Body of pancreas (tissue), 4 donors: ENCODE results near the gene INA. TPM values are rescaled to one million over a fixed set of nuclear protein-coding genes. Genes with fewer than 3 reads are reported as not detected.
A peak's percentile ranks its signal among the peaks of the same experiment; 100 is the strongest.

Source experiments
- ATAC-seq: fragments of 150-250 bp; one replicate; pipeline ENCODE4 v1.9.1; 2016
- DNase-seq, 4 donors: peaks; one replicate each; pipeline ENCODE4 v3.0.0-alpha.2; 2019
- H3K27ac ChIP-seq, 4 donors: fragments of 200-600 bp; sonication (generic); 1 replicate in 3 of 4; 2 replicates in 1 of 4; pipeline versions ENCODE4 v1.5.1 to v1.6.1; 2016 to 2019; ENCODE audit warnings: mild to moderate bottlenecking in 1 of 4, mixed read lengths in 1 of 4, moderate library complexity in 1 of 4
- H3K27me3 ChIP-seq, 2 donors: fragments of 200-600 bp; sonication (generic); one replicate each; pipeline ENCODE4 v1.6.0; 2016; ENCODE audit warnings: mild to moderate bottlenecking in 1 of 2
- H3K36me3 ChIP-seq, 2 donors: fragments of 200-600 bp; sonication (generic); replicated peaks in 1 of 2; 2 replicates each; pipeline ENCODE4 v1.5.1; 2016; ENCODE audit warnings: low read depth in 2 of 2; ENCODE audit not compliant: insufficient read depth in 1 of 2
- H3K4me1 ChIP-seq: fragments of 200-600 bp; sonication (generic); one replicate; pipeline ENCODE4 v1.6.0; 2016
- H3K4me3 ChIP-seq, 2 donors: fragments of 200-600 bp; sonication (generic); 1 replicate in 1 of 2; 2 replicates in 1 of 2; pipeline ENCODE4 v1.5.1; 2016 to 2019
- H3K9me3 ChIP-seq, 3 donors: fragments of 200-600 bp; sonication (generic); 1 replicate in 2 of 3; 2 replicates in 1 of 3; pipeline ENCODE4 v1.5.1; 2016
- CTCF ChIP-seq, 7 experiments: fragments of 450-650 bp in 4 of 7; fragments of 200-600 bp in 3 of 7; sonication (generic) in 3 of 7; IDR thresholded peaks; one replicate each; pipeline ENCODE4 v1.5.1; 2016 to 2019; ENCODE audit warnings: antibody characterized with exemption in 7 of 7
- POLR2A ChIP-seq, 3 donors: fragments of 450-650 bp; IDR thresholded peaks; one replicate each; pipeline ENCODE4 v1.6.1; 2016; ENCODE audit warnings: antibody characterized with exemption in 3 of 3, mild to moderate bottlenecking in 2 of 3
- WGBS, 2 donors: methylation state at CpG; one replicate each; pipeline ENCODE4 v1.1.5; 2017; 5-methylcytosine and 5-hydroxymethylcytosine counted together
- intact Hi-C: fragments of 100-400 bp; cut with DNase I; formaldehyde crosslinking; loops from one replicate; pipeline ENCODE4 v1.15.1; 2023
- total RNA-seq, 2 donors: library from RNA; depleted of rRNA; stranded (reverse); fragments of >200 nt; gene quantifications; one replicate each; pipeline ENCODE4 v1.1.0, GENCODE V29; 2016

The INA gene
- total RNA-seq, 2 donors from 2014 or later, result 2.3 to 4.7 TPM

GRCh38 chr10:103307594-103307993 lies 30.7 kb downstream of the INA start:
- no peak for TF ChIP-seq POLR2A (IDR thresholded peaks at IDR 0.05)
- TF ChIP-seq CTCF (IDR thresholded peaks at IDR 0.05), result no peak
- Histone ChIP-seq H3K4me1 (no peaks in the 10 kb centered on the region), H3K36me3 (peaks cover 0 to 2% of the 10 kb centered on the region in 2 donors), H3K27me3 (no peaks in the 10 kb centered on the region), H3K9me3 (no peaks in the 10 kb centered on the region), H3K27ac (no peak overlapping the region), H3K4me3 (no peak overlapping the region)
- no peak for ATAC-seq
- DNase-seq, result no peak
- intact Hi-C loops, result no loop called here
- 92 to 94% methylated on average over 5 of the region's 5 CpGs for WGBS, 2 donors

GRCh38 chr10:103310197-103310596 lies 33.3 kb downstream of the INA start:
- WGBS, 2 donors, result 100% methylated on average over 1 of the region's 1 CpG
- DNase-seq (no peak), ATAC-seq (no peak)
- H3K36me3 ChIP-seq, result peaks cover 3% of the 10 kb centered on the region in 2 donors
- TF ChIP-seq POLR2A (IDR thresholded peaks at IDR 0.05), result no peak
- no peak for TF ChIP-seq CTCF (IDR thresholded peaks at IDR 0.05)
- H3K27ac ChIP-seq, result no peak overlapping the region
- no peaks in the 10 kb centered on the region for H3K9me3 ChIP-seq
- intact Hi-C loops, result no loop called here
- H3K4me3 ChIP-seq, result no peak overlapping the region
- no peaks in the 10 kb centered on the region for H3K4me1 ChIP-seq
- H3K27me3 ChIP-seq, result no peaks in the 10 kb centered on the region

- Histone ChIP-seq H3K27me3 (no peaks in the 10 kb centered on the region), H3K27ac (no peak overlapping the region), H3K9me3 (no peaks in the 10 kb centered on the region), H3K36me3 (peaks cover 3 to 6% of the 10 kb centered on the region in 2 donors), H3K4me3 (no peak overlapping the region), H3K4me1 (no peaks in the 10 kb centered on the region)
- DNase-seq (no peak), ATAC-seq (no peak)
- intact Hi-C loops, result no loop called here
- no peak for TF ChIP-seq CTCF (IDR thresholded peaks at IDR 0.05)
- no peak for TF ChIP-seq POLR2A (IDR thresholded peaks at IDR 0.05)
These were observed 39.1 kb downstream of the INA start for GRCh38 chr10:103316087-103316486.

GRCh38 chr10:103327906-103328305 lies 51.0 kb downstream of the INA start:
- Histone ChIP-seq H3K27ac (no peak overlapping the region), H3K36me3 (peaks cover 0 to 4% of the 10 kb centered on the region in 2 donors), H3K4me3 (no peak overlapping the region), H3K9me3 (no peaks in the 10 kb centered on the region), H3K27me3 (no peaks in the 10 kb centered on the region), H3K4me1 (no peaks in the 10 kb centered on the region)
- ATAC-seq (no peak), DNase-seq (no peak)
- 91 to 96% methylated on average over 7 of the region's 7 CpGs for WGBS, 2 donors
- intact Hi-C loops, result no loop called here
- TF ChIP-seq CTCF (IDR thresholded peaks at IDR 0.05), result no peak
- no peak for TF ChIP-seq POLR2A (IDR thresholded peaks at IDR 0.05)

GRCh38 chr10:103333934-103334520 lies 57.1 kb downstream of the INA start:
- no peak for DNase-seq
- intact Hi-C loops, result no loop called here
- Histone ChIP-seq H3K36me3 (peaks cover 0 to 4% of the 10 kb centered on the region in 2 donors), H3K4me1 (no peaks in the 10 kb centered on the region), H3K27ac (no peak overlapping the region), H3K9me3 (no peaks in the 10 kb centered on the region), H3K4me3 (no peak overlapping the region), H3K27me3 (no peaks in the 10 kb centered on the region)
- TF ChIP-seq CTCF (IDR thresholded peaks at IDR 0.05) (peak in 6 of 7 experiments; percentile 37 to 75 (median 45)), POLR2A (IDR thresholded peaks at IDR 0.05) (no peak)
- ATAC-seq, result no peak
- 87 to 90% methylated on average over 2 of the region's 2 CpGs for WGBS, 2 donors
